Neutrophil (primary cell): Measurements from ENCODE around the gene SCMH1.

Experiments used
- H3K27ac ChIP-seq: fragments of 200-600 bp; sonication (generic); 2 replicates; pipeline ENCODE4 v1.5.1; 2016; ENCODE audit warnings: mild to moderate bottlenecking, moderate library complexity
- H3K27me3 ChIP-seq: fragments of 200-600 bp; sonication (generic); 2 replicates; pipeline ENCODE4 v1.6.0; 2016; ENCODE audit warnings: mild to moderate bottlenecking
- H3K36me3 ChIP-seq: fragments of 200-600 bp; sonication (generic); 2 replicates; pipeline ENCODE4 v1.5.1; 2017
- H3K4me1 ChIP-seq, 2 experiments: fragments of 200-600 bp in 1 of 2; sonication (generic) in 1 of 2; 1 replicate in 1 of 2; 2 replicates in 1 of 2; pipeline versions ENCODE4 v1.5.1 to v1.6.1; 2013 to 2016; ENCODE audit warnings: low read depth in 1 of 2, low read length in 1 of 2, mild to moderate bottlenecking in 1 of 2, moderate library complexity in 1 of 2; ENCODE audit not compliant: control insufficient read depth in 1 of 2, insufficient read depth in 1 of 2
- H3K4me3 ChIP-seq, 2 experiments: fragments of 200-600 bp in 1 of 2; sonication (generic) in 1 of 2; 1 replicate in 1 of 2; 2 replicates in 1 of 2; pipeline ENCODE4 v1.5.1; 2013 to 2016; ENCODE audit warnings: low read depth in 1 of 2, low read length in 1 of 2, mild to moderate bottlenecking in 1 of 2, moderate library complexity in 1 of 2
- H3K9me3 ChIP-seq: fragments of 200-600 bp; sonication (generic); 2 replicates; pipeline ENCODE4 v1.5.1; 2016
- TF ChIP-seq, protein P1 (sequence below): fragments of 200-600 bp; sonication (generic); IDR thresholded peaks from 2 replicates; pipeline ENCODE4 v1.5.1; 2016; ENCODE audit warnings: antibody characterized with exemption

SCMH1 gene

DNA sequence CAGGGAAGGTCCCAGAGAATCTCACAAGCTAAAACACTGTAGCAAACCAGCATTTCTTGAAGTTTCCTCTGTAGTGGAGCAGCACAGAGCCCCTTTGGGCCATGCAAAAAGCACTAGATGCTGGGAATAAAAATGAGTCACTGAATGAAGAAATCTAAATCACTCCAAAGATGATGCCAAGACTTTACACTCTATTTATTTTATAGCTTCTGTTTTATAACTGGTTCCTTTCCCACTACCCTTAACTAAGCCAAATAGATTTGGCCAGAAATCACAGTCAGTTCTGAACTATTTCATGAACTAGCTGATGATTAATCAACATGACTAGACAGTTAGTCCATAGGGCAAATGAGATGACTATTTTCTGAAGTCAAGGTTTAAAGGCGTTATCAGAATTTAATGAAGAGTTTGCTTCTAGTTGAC is 89.5 kb downstream of the SCMH1 start:
- TF ChIP-seq, protein P1, sequence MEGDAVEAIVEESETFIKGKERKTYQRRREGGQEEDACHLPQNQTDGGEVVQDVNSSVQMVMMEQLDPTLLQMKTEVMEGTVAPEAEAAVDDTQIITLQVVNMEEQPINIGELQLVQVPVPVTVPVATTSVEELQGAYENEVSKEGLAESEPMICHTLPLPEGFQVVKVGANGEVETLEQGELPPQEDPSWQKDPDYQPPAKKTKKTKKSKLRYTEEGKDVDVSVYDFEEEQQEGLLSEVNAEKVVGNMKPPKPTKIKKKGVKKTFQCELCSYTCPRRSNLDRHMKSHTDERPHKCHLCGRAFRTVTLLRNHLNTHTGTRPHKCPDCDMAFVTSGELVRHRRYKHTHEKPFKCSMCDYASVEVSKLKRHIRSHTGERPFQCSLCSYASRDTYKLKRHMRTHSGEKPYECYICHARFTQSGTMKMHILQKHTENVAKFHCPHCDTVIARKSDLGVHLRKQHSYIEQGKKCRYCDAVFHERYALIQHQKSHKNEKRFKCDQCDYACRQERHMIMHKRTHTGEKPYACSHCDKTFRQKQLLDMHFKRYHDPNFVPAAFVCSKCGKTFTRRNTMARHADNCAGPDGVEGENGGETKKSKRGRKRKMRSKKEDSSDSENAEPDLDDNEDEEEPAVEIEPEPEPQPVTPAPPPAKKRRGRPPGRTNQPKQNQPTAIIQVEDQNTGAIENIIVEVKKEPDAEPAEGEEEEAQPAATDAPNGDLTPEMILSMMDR: no peak
- Histone ChIP-seq H3K27ac (no peak overlapping the region), H3K4me3 (no peak overlapping the region), H3K9me3 (no peaks in the 10 kb centered on the region), H3K36me3 (peaks cover 12% of the 10 kb centered on the region), H3K4me1 (no peaks in the 10 kb centered on the region), H3K27me3 (no peaks in the 10 kb centered on the region)

DNA sequence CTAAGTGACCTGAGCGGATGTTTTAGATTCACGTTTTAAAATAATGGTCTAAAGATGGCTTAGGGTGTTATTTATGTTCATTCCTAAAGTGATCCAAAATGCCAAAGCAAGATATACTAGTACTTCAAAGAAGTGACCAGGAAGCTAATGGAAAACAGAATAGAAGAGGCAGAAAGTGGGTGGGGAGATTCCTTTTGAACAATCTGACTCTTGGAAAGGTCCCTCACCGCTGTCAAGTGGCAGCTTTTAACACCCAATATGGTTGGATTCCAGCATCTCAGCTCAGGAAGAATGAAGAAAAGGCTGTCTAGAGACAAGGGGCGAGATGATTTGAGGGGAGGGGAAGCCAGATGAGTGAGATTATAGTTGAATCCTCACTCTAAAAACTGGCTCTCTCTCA is 90.3 kb downstream of the SCMH1 start:
- TF ChIP-seq, protein P1: no peak
- H3K4me3 ChIP-seq: no peak overlapping the region
- H3K27me3 ChIP-seq: no peaks in the 10 kb centered on the region
- no peak overlapping the region for H3K27ac ChIP-seq
- peaks cover 12% of the 10 kb centered on the region for H3K36me3 ChIP-seq
- H3K4me1 ChIP-seq: no peaks in the 10 kb centered on the region
- no peaks in the 10 kb centered on the region for H3K9me3 ChIP-seq

DNA sequence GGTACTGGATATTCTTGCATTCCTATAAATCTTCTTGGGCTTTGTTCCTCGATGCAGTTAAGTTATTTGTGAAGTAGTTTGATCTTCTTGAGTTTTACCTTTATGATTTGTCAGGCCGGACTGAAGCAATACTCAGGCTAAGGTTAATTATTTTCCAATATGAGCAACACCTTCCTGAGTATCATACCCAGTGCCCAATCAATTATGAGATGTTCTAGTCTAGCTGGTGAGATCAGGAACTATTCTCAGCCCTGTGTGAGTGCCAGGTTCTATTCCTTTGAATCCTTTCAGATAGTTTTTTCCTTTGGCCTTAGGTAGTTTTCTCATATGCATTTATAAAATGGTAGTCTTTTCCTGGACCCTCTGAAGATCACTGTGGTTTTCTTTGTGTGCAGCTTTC is 92.5 kb downstream of the SCMH1 start:
- H3K4me1 ChIP-seq: no peaks in the 10 kb centered on the region
- H3K27me3 ChIP-seq: no peaks in the 10 kb centered on the region
- H3K9me3 ChIP-seq: no peaks in the 10 kb centered on the region
- H3K4me3 ChIP-seq: no peak overlapping the region
- H3K36me3 ChIP-seq: peaks cover 12% of the 10 kb centered on the region
- H3K27ac ChIP-seq: no peak overlapping the region
- TF ChIP-seq, protein P1: no peak

DNA sequence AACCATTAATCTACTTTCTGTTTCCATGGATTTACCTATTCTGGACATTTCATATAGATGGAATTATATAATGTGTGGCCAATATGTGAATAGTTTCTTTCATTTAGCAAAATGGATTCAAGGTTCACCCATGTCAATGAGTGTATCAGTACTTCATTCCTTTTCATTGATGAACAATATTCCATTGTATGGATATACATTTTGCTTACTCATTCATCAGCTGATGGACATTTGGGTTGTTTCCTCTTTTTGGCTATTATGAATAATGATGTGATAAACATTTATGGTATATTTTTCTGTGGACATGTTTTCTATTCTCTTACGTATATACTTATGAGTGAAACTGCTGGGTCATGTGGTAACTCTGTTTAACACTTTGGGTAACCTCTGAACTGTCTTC is 97.8 kb downstream of the SCMH1 start:
- TF ChIP-seq, protein P1: no peak
- H3K4me3 ChIP-seq: no peak overlapping the region
- no peaks in the 10 kb centered on the region for H3K27me3 ChIP-seq
- no peaks in the 10 kb centered on the region for H3K9me3 ChIP-seq
- peaks cover 7% of the 10 kb centered on the region for H3K36me3 ChIP-seq
- no peak overlapping the region for H3K27ac ChIP-seq
- H3K4me1 ChIP-seq: no peaks in the 10 kb centered on the region

DNA sequence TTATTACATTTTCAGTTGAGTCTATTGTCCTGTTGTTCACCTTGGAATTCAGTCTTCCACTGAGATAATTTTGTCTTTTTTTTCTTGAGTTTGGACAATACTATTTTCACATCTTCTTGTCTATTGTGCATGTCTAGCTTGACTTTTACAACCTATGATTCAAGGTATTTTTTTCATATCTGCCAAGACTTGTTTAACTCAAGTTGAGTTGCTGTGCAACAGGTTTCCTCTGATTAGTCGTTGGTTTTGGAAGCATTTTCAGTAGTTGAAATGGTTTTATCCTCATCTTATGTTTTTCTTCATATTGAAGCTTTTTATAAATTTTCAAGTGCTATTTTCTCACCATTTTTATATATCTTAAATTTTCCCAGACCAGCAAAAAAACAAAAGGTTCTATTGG is 103.6 kb downstream of the SCMH1 start:
- H3K4me1 ChIP-seq: no peaks in the 10 kb centered on the region
- no peak overlapping the region for H3K4me3 ChIP-seq
- TF ChIP-seq, protein P1: no peak
- no peaks in the 10 kb centered on the region for H3K27me3 ChIP-seq
- H3K9me3 ChIP-seq: no peaks in the 10 kb centered on the region
- H3K27ac ChIP-seq: no peak overlapping the region
- H3K36me3 ChIP-seq: peaks cover 7% of the 10 kb centered on the region
